DOHH2 (cell line): ENCODE results near the gene COL27A1.

Source experiments
- H3F3A ChIP-seq: fragments of 200-600 bp; sonication (generic), shearing (Covaris generic); 2 replicates; pipeline ENCODE4 v1.6.0; 2016; ENCODE audit warnings: antibody characterized with exemption, mild to moderate bottlenecking; ENCODE audit not compliant: control insufficient read depth, insufficient read depth
- H3K27ac ChIP-seq: fragments of 200-600 bp; sonication (generic); 2 replicates; pipeline ENCODE4 v1.5.1; 2014; ENCODE audit warnings: low read depth, mild to moderate bottlenecking, low read length, moderate library complexity
- H3K27me3 ChIP-seq: fragments of 200-600 bp; sonication (generic); 2 replicates; pipeline ENCODE4 v1.6.1; 2014; ENCODE audit warnings: mild to moderate bottlenecking, low read length, mixed read lengths; ENCODE audit not compliant: control insufficient read depth
- H3K36me3 ChIP-seq: fragments of 200-600 bp; sonication (generic); 2 replicates; pipeline ENCODE4 v1.6.1; 2014; ENCODE audit warnings: mild to moderate bottlenecking, low read length, moderate library complexity, mixed read lengths; ENCODE audit not compliant: control insufficient read depth
- H3K4me1 ChIP-seq: fragments of 200-600 bp; sonication (generic); 2 replicates; pipeline ENCODE4 v1.6.1; 2014; ENCODE audit warnings: mild to moderate bottlenecking, low read length, mixed read lengths; ENCODE audit not compliant: control insufficient read depth
- H3K4me2 ChIP-seq: fragments of 200-600 bp; sonication (generic); 2 replicates; pipeline ENCODE4 v1.6.0; 2014; ENCODE audit warnings: mild to moderate bottlenecking, low read length, moderate library complexity
- H3K4me3 ChIP-seq: fragments of 200-600 bp; sonication (generic); 2 replicates; pipeline ENCODE4 v1.5.1; 2014; ENCODE audit warnings: mild to moderate bottlenecking, low read length, mixed read lengths
- H3K79me2 ChIP-seq: fragments of 200-600 bp; sonication (generic); 2 replicates; pipeline ENCODE4 v1.6.1; 2014; ENCODE audit warnings: mild to moderate bottlenecking, low read length, mixed read lengths; ENCODE audit not compliant: control insufficient read depth
- H3K9me2 ChIP-seq: fragments of 200-600 bp; sonication (generic); replicated peaks from 2 replicates; pipeline ENCODE4 v1.6.1; 2014; ENCODE audit warnings: mild to moderate bottlenecking, low read length, mixed read lengths; ENCODE audit not compliant: control insufficient read depth
- H3K9me3 ChIP-seq: fragments of 200-600 bp; sonication (generic); 2 replicates; pipeline ENCODE4 v1.6.1; 2014; ENCODE audit warnings: antibody characterized with exemption, low read length, mixed read lengths; ENCODE audit not compliant: control insufficient read depth, insufficient read depth
- H4K20me1 ChIP-seq: fragments of 200-600 bp; sonication (generic); 2 replicates; pipeline ENCODE4 v1.6.0; 2014; ENCODE audit warnings: low read depth, mild to moderate bottlenecking, antibody characterized with exemption, low read length, moderate library complexity; ENCODE audit not compliant: control insufficient read depth, insufficient read depth
- CTCF ChIP-seq: fragments of 200-600 bp; sonication (generic); IDR thresholded peaks from one replicate; pipeline ENCODE4 v1.5.1; 2014; ENCODE audit warnings: antibody characterized with exemption, mild to moderate bottlenecking, low read depth, low read length; ENCODE audit not compliant: poor library complexity, severe bottlenecking
- EZH2phosphoT487 ChIP-seq: fragments of 200-600 bp; sonication (generic); IDR thresholded peaks from 2 replicates; pipeline ENCODE4 v1.6.1; 2017; ENCODE audit warnings: borderline replicate concordance, mild to moderate bottlenecking, antibody characterized with exemption, low read length, moderate library complexity, mixed read lengths

The COL27A1 gene

GRCh38 chr9:114157516-114158176 lies 2.3 kb downstream of the COL27A1 start:
- no peaks in the 10 kb centered on the region for H3K36me3 ChIP-seq
- no peak overlapping the region for H3K27ac ChIP-seq
- H3K4me3 ChIP-seq, result no peak overlapping the region; the same call in 1 of the 2 replicates
- peak overlapping the region; percentile 66; the same call in 1 of the 2 replicates for H3K4me2 ChIP-seq
- H3F3A ChIP-seq, result no peaks in the 10 kb centered on the region
- H3K9me2 ChIP-seq, result no peaks in the 10 kb centered on the region
- peaks cover 41% of the 10 kb centered on the region for H3K79me2 ChIP-seq
- no peak for TF ChIP-seq CTCF
- no peaks in the 10 kb centered on the region for H3K4me1 ChIP-seq
- no peaks in the 10 kb centered on the region for H4K20me1 ChIP-seq
- H3K9me3 ChIP-seq, result no peaks in the 10 kb centered on the region
- peaks cover 4% of the 10 kb centered on the region for H3K27me3 ChIP-seq

GRCh38 chr9:114158482-114159130 lies 3.3 kb downstream of the COL27A1 start:
- H3K4me2 ChIP-seq, result no peak overlapping the region
- no peak overlapping the region for H3K4me3 ChIP-seq
- H3K9me2 ChIP-seq, result no peaks in the 10 kb centered on the region
- H3K79me2 ChIP-seq, result peaks cover 41% of the 10 kb centered on the region
- no peaks in the 10 kb centered on the region for H3K9me3 ChIP-seq
- H3K27me3 ChIP-seq, result peaks cover 4% of the 10 kb centered on the region; the same call in 1 of the 2 replicates
- H3K27ac ChIP-seq, result no peak overlapping the region
- H3F3A ChIP-seq, result no peaks in the 10 kb centered on the region
- no peaks in the 10 kb centered on the region for H4K20me1 ChIP-seq
- no peaks in the 10 kb centered on the region for H3K4me1 ChIP-seq
- TF ChIP-seq EZH2phosphoT487 (no peak), CTCF (no peak)
- H3K36me3 ChIP-seq, result no peaks in the 10 kb centered on the region

GRCh38 chr9:114159691-114160090 lies 4.4 kb downstream of the COL27A1 start:
- TF ChIP-seq CTCF (no peak), EZH2phosphoT487 (no peak)
- Histone ChIP-seq H4K20me1 (no peaks in the 10 kb centered on the region), H3K27ac (no peak overlapping the region)

More at GRCh38 chr9:114159691-114160090, 4.4 kb downstream of the COL27A1 start:
- no peak overlapping the region for H3K4me3 ChIP-seq
- no peak overlapping the region for H3K4me2 ChIP-seq
- H3K9me2 ChIP-seq, result no peaks in the 10 kb centered on the region
- no peaks in the 10 kb centered on the region for H3F3A ChIP-seq
- H3K36me3 ChIP-seq, result no peaks in the 10 kb centered on the region
- no peaks in the 10 kb centered on the region for H3K4me1 ChIP-seq
- H3K27me3 ChIP-seq, result no peaks in the 10 kb centered on the region
- H3K9me3 ChIP-seq, result no peaks in the 10 kb centered on the region
- H3K79me2 ChIP-seq, result peaks cover 41% of the 10 kb centered on the region
